Measurements from ENCODE around the gene ELOVL5.
"Not testable (repeated sequence)": the region's sequence is repeated elsewhere in the genome, so short reads cannot be mapped to it uniquely, and the experiment has no call there.

Gene ELOVL5

DNA sequence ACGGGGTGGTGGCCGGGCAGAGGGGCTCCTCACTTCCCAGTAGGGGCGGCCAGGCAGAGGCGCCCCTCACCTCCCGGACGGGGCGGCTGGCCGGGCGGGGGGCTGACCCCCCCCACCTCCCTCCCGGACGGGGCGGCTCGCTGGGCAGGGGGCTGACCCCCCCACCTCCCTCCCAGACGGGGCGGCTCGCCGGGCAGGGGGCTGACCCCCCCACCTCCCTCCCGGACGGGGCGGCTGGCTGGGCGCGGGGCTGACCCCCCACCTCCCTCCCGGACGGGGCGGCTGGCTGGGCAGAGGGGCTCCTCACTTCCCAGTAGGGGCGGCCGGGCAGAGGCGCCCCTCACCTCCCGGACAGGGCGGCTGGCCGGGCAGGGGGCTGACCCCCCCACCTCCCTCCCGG lies 43.8 kb downstream of the ELOVL5 start:
- peaks cover 19% of the 10 kb centered on the region for H3K9me3 ChIP-seq (ENCODE audit: control insufficient read depth, insufficient read depth, low read depth, low read length)
- H3K27ac ChIP-seq (ENCODE audit: low read depth, low read length); H3K27me3 ChIP-seq (ENCODE audit: control insufficient read depth, insufficient read depth, low read length); H3K9ac ChIP-seq (ENCODE audit: low read length); H3K4me3 ChIP-seq (ENCODE audit: low read depth, low read length); H3K36me3 ChIP-seq (ENCODE audit: control insufficient read depth, insufficient read depth, low read length): not testable (repeated sequence)
- H3K4me1 ChIP-seq (ENCODE audit: control insufficient read depth, insufficient read depth, low read length), result peaks cover 26% of the 10 kb centered on the region

DNA sequence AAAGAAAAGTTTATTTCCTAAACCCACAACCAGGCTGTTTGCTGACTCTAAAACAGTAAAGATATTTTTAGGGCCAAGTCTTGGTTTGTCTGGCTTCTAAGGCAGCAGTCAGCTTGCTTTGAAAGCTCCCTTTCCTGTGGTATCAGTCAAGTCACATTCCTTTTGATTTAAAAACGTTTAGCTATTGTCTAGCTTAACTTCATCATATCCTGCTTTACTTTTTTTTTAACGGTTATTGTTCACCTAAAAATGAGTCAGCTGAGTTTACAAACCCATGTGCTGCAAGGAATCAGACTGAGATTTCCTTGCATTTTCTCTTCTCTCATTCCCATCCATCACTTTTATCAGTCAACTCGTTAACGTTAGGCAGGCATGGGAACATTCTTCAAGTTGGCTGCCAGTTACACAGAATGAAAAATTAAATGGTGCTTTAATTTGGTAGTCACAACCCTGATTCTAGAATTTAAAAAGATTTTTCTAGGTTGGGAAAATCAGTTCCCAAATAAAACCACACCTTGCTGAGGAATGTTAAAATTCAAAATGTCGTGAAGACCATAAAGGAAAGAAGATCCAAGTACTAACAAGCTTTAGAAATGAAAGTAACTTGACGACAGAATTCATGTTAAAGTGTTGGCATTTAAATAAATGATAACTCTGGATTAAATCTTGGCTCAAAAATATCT lies 45.9 kb downstream of the ELOVL5 start:
- no peak overlapping the region for H3K4me3 ChIP-seq (ENCODE audit: low read depth, low read length)
- H3K27me3 ChIP-seq (ENCODE audit: control insufficient read depth, insufficient read depth, low read length), result no peaks in the 10 kb centered on the region
- peak overlapping the region; percentile 65; the same call in 1 of the 2 replicates for H3K27ac ChIP-seq (ENCODE audit: low read depth, low read length)
- H3K9me3 ChIP-seq (ENCODE audit: control insufficient read depth, insufficient read depth, low read depth, low read length), result peaks cover 15% of the 10 kb centered on the region
- peaks cover 7% of the 10 kb centered on the region for H3K36me3 ChIP-seq (ENCODE audit: control insufficient read depth, insufficient read depth, low read length)
- peaks cover 26% of the 10 kb centered on the region for H3K4me1 ChIP-seq (ENCODE audit: control insufficient read depth, insufficient read depth, low read length)
- no peak overlapping the region for H3K9ac ChIP-seq (ENCODE audit: low read length)

DNA sequence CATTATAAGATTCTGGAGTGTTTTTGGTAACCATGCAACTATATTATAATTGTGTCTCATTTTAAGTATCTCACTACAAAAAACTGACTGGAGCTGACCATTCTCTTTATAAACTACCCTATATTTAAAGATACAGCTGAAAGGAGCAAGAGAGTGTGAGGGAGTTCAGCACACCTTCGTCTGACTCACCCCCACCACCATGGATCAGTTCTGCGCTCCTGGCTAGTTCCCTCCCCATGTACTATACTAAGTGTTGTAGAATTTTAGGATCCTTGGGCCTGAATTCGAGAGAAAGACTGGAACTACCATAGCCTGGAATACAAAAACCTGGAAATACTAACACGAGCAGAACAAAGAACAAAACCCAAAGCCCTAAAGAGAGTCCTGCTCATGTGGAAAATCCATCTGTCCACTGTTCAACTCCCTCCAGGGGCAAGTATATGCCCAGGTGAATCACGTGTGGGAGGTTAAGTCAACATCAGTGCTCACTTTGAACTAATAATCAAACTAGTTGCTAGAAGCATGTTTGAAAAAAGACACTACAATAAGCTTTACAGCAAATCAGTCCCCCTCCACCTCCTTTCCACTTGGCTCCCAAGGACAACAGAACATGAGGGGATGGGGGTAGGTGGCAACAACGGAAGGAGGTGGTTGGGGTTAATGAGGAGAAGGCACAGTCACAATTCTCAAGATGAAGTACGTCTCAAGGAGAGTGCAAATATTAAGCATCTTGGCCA lies 46.8 kb downstream of the ELOVL5 start:
- no peak overlapping the region for H3K27ac ChIP-seq (ENCODE audit: low read depth, low read length)
- H3K36me3 ChIP-seq (ENCODE audit: control insufficient read depth, insufficient read depth, low read length), result peaks cover 4% of the 10 kb centered on the region
- no peaks in the 10 kb centered on the region for H3K27me3 ChIP-seq (ENCODE audit: control insufficient read depth, insufficient read depth, low read length)
- peaks cover 7% of the 10 kb centered on the region for H3K9me3 ChIP-seq (ENCODE audit: control insufficient read depth, insufficient read depth, low read depth, low read length)
- H3K4me3 ChIP-seq (ENCODE audit: low read depth, low read length), result no peak overlapping the region
- no peak overlapping the region for H3K9ac ChIP-seq (ENCODE audit: low read length)
- peaks cover 28% of the 10 kb centered on the region for H3K4me1 ChIP-seq (ENCODE audit: control insufficient read depth, insufficient read depth, low read length)

DNA sequence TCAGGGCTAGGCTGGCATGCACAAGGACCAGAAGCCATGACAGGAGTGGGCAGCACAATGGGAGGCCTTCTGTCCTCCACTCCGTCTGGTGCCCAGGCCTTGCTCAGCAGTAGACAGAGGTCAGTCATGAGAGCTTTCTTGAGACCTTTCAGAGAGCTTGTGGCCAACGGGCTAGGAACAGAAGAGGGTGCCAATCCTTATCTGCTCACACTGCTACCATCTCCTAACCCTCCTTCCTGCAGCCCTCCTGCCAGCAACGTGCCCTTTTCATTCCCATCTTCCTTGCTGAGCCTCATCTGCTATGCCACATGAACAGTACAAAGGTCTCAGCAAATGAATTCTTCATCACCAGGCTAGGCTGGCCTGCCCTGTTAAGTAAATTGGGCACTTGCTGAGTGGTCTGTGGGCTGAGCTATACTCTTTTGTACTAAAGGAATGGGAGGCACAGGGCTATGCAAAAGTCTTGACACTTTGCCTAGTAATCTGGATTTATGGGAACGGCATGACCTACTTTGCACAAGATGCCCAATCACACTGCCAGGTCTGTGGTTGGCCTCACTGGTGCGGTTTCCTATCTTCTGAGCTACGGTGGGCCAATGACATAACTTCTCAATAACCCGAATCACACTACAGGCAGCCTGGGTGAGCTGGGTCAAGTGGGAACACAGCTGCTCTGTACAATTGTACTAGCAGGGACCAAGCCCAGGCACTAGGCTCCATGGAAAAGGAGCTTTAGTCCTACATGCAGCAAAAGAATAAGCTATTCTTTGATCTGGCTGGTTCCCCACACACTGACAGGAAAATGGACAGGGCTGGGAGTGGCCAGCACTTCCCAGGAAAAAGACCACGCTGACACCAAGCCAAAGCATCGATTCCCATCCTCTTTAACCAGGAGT lies 47.8 kb downstream of the ELOVL5 start:
- Histone ChIP-seq H3K36me3 (ENCODE audit: control insufficient read depth, insufficient read depth, low read length) (no peaks in the 10 kb centered on the region), H3K9ac (ENCODE audit: low read length) (no peak overlapping the region), H3K4me1 (ENCODE audit: control insufficient read depth, insufficient read depth, low read length) (peaks cover 29% of the 10 kb centered on the region), H3K27ac (ENCODE audit: low read depth, low read length) (no peak overlapping the region), H3K27me3 (ENCODE audit: control insufficient read depth, insufficient read depth, low read length) (no peaks in the 10 kb centered on the region), H3K9me3 (ENCODE audit: control insufficient read depth, insufficient read depth, low read depth, low read length) (no peaks in the 10 kb centered on the region), H3K4me3 (ENCODE audit: low read depth, low read length) (no peak overlapping the region)

DNA sequence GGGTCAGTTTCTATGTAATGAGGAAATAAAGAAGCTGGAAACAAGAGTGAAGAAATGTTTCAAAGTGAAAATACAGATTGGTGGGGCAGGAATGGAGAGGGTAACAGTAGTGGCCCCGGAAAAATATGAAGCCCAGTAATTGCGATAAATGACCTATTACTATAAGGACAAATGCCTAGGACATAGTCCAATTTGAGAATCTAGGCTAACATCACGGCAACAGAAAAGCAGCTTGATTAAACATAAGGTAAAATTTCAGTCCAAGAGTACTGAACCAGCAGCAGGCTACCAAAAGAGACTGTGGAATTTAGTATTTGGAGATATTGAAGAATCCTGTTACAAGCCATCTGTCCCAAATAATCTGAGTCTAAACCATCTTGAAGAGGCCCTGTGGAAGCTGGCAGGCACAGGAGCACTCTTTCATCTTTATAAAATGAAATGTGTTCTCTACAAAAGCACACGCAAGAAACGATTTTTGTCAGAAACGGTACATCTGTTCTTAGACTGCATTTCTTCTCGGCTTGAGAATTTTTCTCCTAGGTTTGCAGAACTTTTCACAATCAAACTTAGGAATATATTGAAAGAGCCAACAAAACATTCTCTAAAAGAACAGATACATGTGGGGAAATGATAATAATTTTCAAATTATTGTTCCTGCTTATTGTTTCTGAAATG lies 49.3 kb downstream of the ELOVL5 start:
- H3K9me3 ChIP-seq (ENCODE audit: control insufficient read depth, insufficient read depth, low read depth, low read length), result no peaks in the 10 kb centered on the region
- peaks cover 29% of the 10 kb centered on the region for H3K4me1 ChIP-seq (ENCODE audit: control insufficient read depth, insufficient read depth, low read length)
- H3K27ac ChIP-seq (ENCODE audit: low read depth, low read length), result no peak overlapping the region
- no peak overlapping the region for H3K9ac ChIP-seq (ENCODE audit: low read length)
- H3K36me3 ChIP-seq (ENCODE audit: control insufficient read depth, insufficient read depth, low read length), result 0 out of 2 replicates have a peak, but pooled peaks cover 5% of the 10 kb centered on the region
- H3K27me3 ChIP-seq (ENCODE audit: control insufficient read depth, insufficient read depth, low read length), result no peaks in the 10 kb centered on the region
- H3K4me3 ChIP-seq (ENCODE audit: low read depth, low read length), result no peak overlapping the region

DNA sequence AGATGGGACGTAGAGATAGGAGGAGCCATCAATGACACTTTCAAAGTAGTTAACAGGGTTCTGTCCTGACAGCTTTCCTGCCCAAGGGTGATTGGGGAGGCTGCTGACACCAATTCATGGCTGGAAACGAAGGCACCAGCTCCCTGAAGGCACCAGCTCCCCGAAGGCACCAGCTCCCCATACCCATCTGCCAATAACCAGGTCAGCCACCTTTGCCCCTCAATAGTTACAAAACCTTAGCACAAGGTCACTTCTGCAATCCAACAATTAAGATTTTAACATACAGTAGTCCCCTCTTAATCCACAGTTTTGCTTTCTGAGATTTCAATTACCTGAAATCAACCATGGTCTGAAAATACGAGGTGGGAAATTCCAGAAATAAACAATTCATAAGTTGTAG lies 51.7 kb downstream of the ELOVL5 start:
- Histone ChIP-seq H3K4me3 (ENCODE audit: low read depth, low read length) (no peak overlapping the region), H3K27ac (ENCODE audit: low read depth, low read length) (no peak overlapping the region), H3K9ac (ENCODE audit: low read length) (no peak overlapping the region), H3K4me1 (ENCODE audit: control insufficient read depth, insufficient read depth, low read length) (peaks cover 8% of the 10 kb centered on the region), H3K27me3 (ENCODE audit: control insufficient read depth, insufficient read depth, low read length) (no peaks in the 10 kb centered on the region), H3K36me3 (ENCODE audit: control insufficient read depth, insufficient read depth, low read length) (peaks cover 22% of the 10 kb centered on the region), H3K9me3 (ENCODE audit: control insufficient read depth, insufficient read depth, low read depth, low read length) (no peaks in the 10 kb centered on the region)

DNA sequence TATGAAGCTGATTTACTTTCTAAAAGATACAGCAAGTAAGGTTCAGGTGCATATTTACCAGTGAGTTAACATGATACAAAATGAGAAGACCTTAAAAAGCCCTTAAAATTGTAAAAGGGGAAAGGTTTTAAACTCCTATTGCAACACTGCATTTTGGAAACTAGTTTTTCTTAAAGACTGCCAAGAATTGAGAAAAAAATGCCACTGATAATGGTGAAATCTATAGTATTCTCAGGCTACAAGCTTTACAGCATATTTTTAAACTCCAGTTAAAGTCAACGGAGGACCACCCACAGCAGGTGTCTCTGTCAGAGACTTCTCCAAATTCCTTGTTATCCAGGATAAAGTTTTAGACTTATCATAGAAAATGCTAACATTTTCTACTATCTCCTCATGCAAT lies 53.6 kb downstream of the ELOVL5 start:
- Histone ChIP-seq H3K9me3 (ENCODE audit: control insufficient read depth, insufficient read depth, low read depth, low read length) (no peaks in the 10 kb centered on the region), H3K9ac (ENCODE audit: low read length) (no peak overlapping the region), H3K27ac (ENCODE audit: low read depth, low read length) (no peak overlapping the region), H3K4me3 (ENCODE audit: low read depth, low read length) (no peak overlapping the region), H3K27me3 (ENCODE audit: control insufficient read depth, insufficient read depth, low read length) (no peaks in the 10 kb centered on the region), H3K4me1 (ENCODE audit: control insufficient read depth, insufficient read depth, low read length) (peaks cover 4% of the 10 kb centered on the region; the same call in 1 of the 2 replicates), H3K36me3 (ENCODE audit: control insufficient read depth, insufficient read depth, low read length) (peaks cover 39% of the 10 kb centered on the region)

DNA sequence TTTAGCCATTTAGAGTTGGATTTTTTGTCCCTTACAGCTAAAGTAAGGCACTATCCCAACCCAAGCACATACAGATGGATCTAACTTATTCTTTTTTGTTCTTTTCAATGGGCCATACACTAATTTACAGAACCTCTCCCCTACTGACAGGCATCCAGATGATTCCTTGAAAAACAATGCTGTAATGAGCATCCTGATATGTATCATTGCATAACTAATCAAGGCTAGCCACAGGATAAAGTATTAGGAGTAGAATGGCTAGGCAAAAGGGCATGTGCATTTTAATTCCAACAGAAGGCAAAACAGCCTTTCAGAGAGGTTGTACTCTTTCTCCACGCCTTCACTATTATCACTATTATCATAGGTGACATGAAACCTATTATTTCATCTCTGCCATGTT lies 54.1 kb downstream of the ELOVL5 start:
- Histone ChIP-seq H3K9me3 (ENCODE audit: control insufficient read depth, insufficient read depth, low read depth, low read length) (no peaks in the 10 kb centered on the region), H3K4me1 (ENCODE audit: control insufficient read depth, insufficient read depth, low read length) (peaks cover 4% of the 10 kb centered on the region; the same call in 1 of the 2 replicates), H3K27ac (ENCODE audit: low read depth, low read length) (no peak overlapping the region), H3K9ac (ENCODE audit: low read length) (no peak overlapping the region), H3K4me3 (ENCODE audit: low read depth, low read length) (no peak overlapping the region), H3K36me3 (ENCODE audit: control insufficient read depth, insufficient read depth, low read length) (peaks cover 44% of the 10 kb centered on the region), H3K27me3 (ENCODE audit: control insufficient read depth, insufficient read depth, low read length) (no peaks in the 10 kb centered on the region)

DNA sequence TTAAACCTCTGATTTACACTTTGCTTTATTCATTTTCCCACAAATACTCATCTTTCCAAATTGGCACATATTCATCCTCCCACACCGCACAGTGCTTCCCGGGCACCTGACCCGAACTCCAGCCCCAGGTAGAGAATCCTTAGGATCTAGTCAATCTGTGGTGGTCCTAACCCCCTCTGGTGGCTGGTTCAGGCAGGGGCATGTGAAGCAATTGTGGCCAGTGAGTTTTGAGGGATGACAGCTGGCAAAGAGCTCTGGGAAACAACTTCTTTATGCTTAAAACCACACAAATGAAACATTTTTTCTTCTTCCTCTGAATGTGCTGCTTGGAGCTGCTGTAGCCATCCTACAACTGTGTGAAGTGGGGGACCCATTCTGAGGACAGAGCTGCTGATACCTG lies 54.7 kb downstream of the ELOVL5 start:
- Histone ChIP-seq H3K9me3 (ENCODE audit: control insufficient read depth, insufficient read depth, low read depth, low read length) (no peaks in the 10 kb centered on the region), H3K4me3 (ENCODE audit: low read depth, low read length) (no peak overlapping the region), H3K4me1 (ENCODE audit: control insufficient read depth, insufficient read depth, low read length) (peaks cover 4% of the 10 kb centered on the region; the same call in 1 of the 2 replicates), H3K27ac (ENCODE audit: low read depth, low read length) (no peak overlapping the region), H3K9ac (ENCODE audit: low read length) (no peak overlapping the region), H3K27me3 (ENCODE audit: control insufficient read depth, insufficient read depth, low read length) (no peaks in the 10 kb centered on the region), H3K36me3 (ENCODE audit: control insufficient read depth, insufficient read depth, low read length) (peaks cover 45% of the 10 kb centered on the region)

DNA sequence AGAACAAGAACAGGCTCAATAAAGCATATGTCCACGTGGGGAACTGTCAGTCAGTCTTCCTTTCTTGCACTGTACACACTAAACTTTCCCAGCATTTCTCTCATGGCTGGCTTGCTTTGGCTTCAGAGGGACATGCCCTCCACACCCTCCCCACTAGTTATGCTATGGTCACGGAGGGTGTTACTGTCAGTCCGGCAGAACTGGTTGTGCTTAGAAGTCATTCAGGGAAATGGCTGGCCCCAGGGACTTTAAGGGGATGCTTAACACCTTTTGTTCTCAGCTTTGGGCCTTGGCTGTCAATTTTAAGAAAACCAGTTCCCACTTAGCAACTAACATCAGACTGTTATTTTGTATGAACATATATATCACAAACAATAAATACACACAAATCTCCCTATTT lies 55.1 kb downstream of the ELOVL5 start:
- Histone ChIP-seq H3K4me1 (ENCODE audit: control insufficient read depth, insufficient read depth, low read length) (peaks cover 4% of the 10 kb centered on the region; the same call in 1 of the 2 replicates), H3K27me3 (ENCODE audit: control insufficient read depth, insufficient read depth, low read length) (no peaks in the 10 kb centered on the region), H3K9ac (ENCODE audit: low read length) (no peak overlapping the region), H3K4me3 (ENCODE audit: low read depth, low read length) (no peak overlapping the region), H3K27ac (ENCODE audit: low read depth, low read length) (no peak overlapping the region), H3K9me3 (ENCODE audit: control insufficient read depth, insufficient read depth, low read depth, low read length) (no peaks in the 10 kb centered on the region), H3K36me3 (ENCODE audit: control insufficient read depth, insufficient read depth, low read length) (peaks cover 47% of the 10 kb centered on the region)
